Astrocyte of the cerebellum (primary cell): ENCODE results near the gene THSD7B.

ENCODE experiments used
- DNase-seq: peaks from one replicate; pipeline ENCODE4 v3.0.0-alpha.2; 2011; ENCODE audit warnings: low read depth
- H3K4me3 ChIP-seq: 2 replicates; pipeline ENCODE4 v1.5.1; 2011; ENCODE audit warnings: mild to moderate bottlenecking, low read depth, low read length, moderate library complexity
- CTCF ChIP-seq: IDR thresholded peaks from 2 replicates; pipeline ENCODE4 v1.5.1; 2012; ENCODE audit warnings: low read length, low read depth, moderate library complexity, mild to moderate bottlenecking; ENCODE audit errors: missing control alignments
- in situ Hi-C: cut with HindIII; loops from 2 replicates; pipeline ENCODE4 v1.10.0; 2017; ENCODE audit warnings: low sequenced_read_pairs

THSD7B gene

DNA sequence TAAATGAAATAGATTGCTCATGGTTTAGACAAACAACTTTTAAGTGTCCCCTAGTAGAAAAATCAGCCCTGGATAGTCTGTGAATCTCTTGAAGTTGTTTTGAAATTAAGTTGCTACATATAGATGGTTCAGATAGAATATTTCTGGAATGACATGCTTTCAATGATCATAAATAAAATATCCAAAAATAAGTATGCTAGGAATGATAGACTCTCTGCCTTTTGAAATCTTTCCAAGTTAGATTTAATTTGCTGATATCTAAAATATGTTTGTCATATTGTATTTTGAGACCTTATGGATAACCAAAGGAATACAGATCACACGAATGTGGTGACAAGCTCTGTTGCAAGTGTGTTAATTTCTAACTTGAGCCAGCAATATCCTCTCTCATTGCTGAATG, 488.7 kb downstream of the THSD7B start:
- H3K4me3 ChIP-seq: no peak overlapping the region
- no peak for DNase-seq
- in situ Hi-C loops: loop anchor here (10.0 kb wide), 1 partner anchor 101 kb away; no protein-coding TSS in a partner anchor
- no peak for TF ChIP-seq CTCF

DNA sequence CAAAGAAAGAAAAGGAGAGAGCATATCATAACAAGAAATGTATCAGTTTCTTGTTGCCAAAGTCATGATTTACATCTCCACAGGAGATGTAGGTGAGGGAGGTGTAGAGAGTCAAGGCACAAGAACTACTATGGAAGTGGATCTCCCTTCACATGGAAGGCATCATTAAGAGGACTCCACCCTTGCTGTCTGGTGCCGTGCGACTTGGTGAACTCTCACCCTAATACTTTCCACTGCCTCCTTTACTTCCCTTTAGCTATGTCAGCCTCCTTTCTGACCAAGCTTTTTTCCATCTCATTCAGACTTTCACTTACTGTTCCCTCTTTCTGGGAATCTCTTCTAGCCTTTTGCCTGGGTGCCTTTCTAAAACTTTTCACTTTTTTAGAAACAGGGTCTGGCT, 490.0 kb downstream of the THSD7B start:
- DNase-seq: no peak
- in situ Hi-C loops: loop anchor here (10.0 kb wide), 1 partner anchor 99 kb away; no protein-coding TSS in a partner anchor
- no peak for TF ChIP-seq CTCF
- no peak overlapping the region for H3K4me3 ChIP-seq

- in situ Hi-C loops: loop anchor here (10.0 kb wide), 1 partner anchor 99 kb away; no protein-coding TSS in a partner anchor
- no peak overlapping the region for H3K4me3 ChIP-seq
- TF ChIP-seq CTCF: no peak
- DNase-seq: no peak
These were observed 490.6 kb downstream of the THSD7B start for GRCh38 chr2:137255990-137256389.

GRCh38 chr2:137261881-137262585, 496.7 kb downstream of the THSD7B start:
- H3K4me3 ChIP-seq: no peak overlapping the region
- DNase-seq: no peak
- TF ChIP-seq CTCF: no peak
- in situ Hi-C loops: no loop called here

GRCh38 chr2:137262594-137262993, 497.2 kb downstream of the THSD7B start:
- no peak overlapping the region for H3K4me3 ChIP-seq
- no peak for TF ChIP-seq CTCF
- DNase-seq: no peak
- in situ Hi-C loops: no loop called here

- TF ChIP-seq CTCF: no peak
- DNase-seq: no peak
- no peak overlapping the region for H3K4me3 ChIP-seq
- in situ Hi-C loops: no loop called here
These were observed 522.7 kb downstream of the THSD7B start for GRCh38 chr2:137287913-137288639.
